K562 (cell line): Measurements from ENCODE around the gene PTCH2. TPM values are rescaled to one million over a fixed set of nuclear protein-coding genes. Genes with fewer than 3 reads are reported as not detected.
A peak's percentile ranks its signal among the peaks of the same experiment; 100 is the strongest.

Experiments used
- CHD2 ChIP-seq: IDR thresholded peaks from 2 replicates; pipeline ENCODE4 v1.6.1; 2011; ENCODE audit warnings: low read depth, low read length
- GATA2 ChIP-seq: sonication (generic); formaldehyde crosslinking; IDR thresholded peaks from 2 replicates; pipeline ENCODE4 v1.4.0; 2020; ENCODE audit warnings: mild to moderate bottlenecking, missing genetic modification reagents
- L3MBTL2 ChIP-seq: fragments of 450-650 bp; IDR thresholded peaks from 2 replicates; pipeline ENCODE4 v1.6.1; 2016; ENCODE audit warnings: mild to moderate bottlenecking, moderate library complexity
- NFYB ChIP-seq: IDR thresholded peaks from 2 replicates; pipeline ENCODE4 v1.6.1; 2011; ENCODE audit warnings: mild to moderate bottlenecking, moderate library complexity; ENCODE audit not compliant: insufficient read length; ENCODE audit errors: extremely low read depth
- POLR2B ChIP-seq: fragments of 450-650 bp; IDR thresholded peaks from 2 replicates; pipeline ENCODE4 v1.6.1; 2018; ENCODE audit warnings: low read depth; ENCODE audit not compliant: partially characterized antibody
- RCOR1 ChIP-seq, 2 experiments: IDR thresholded peaks; 2 replicates each; pipeline ENCODE4 v1.6.1; 2012; ENCODE audit warnings: low read depth in 2 of 2, low read length in 2 of 2, borderline replicate concordance in 1 of 2, improper control_type of control experiment in 1 of 2
- ZNF57 ChIP-seq: fragments of 450-650 bp; formaldehyde crosslinking; IDR thresholded peaks from 2 replicates; pipeline ENCODE4 v1.4.0; 2020; ENCODE audit warnings: mild to moderate bottlenecking, moderate library complexity
- ZNF77 ChIP-seq: fragments of 250-450 bp; sonication (Bioruptor Pico); IDR thresholded peaks from 2 replicates; pipeline ENCODE4 v1.5.0; 2020
- ZNF79 ChIP-seq: fragments of 250-450 bp; sonication (Bioruptor Pico); IDR thresholded peaks from 2 replicates; pipeline ENCODE4 v1.4.0; 2020; ENCODE audit warnings: low read depth, mild to moderate bottlenecking, moderate library complexity
- polyA plus RNA-seq, 8 experiments: library from polyadenylated mRNA; depleted of rRNA in 4 of 8; stranded (reverse) in 5 of 8; unstranded in 3 of 8; fragments of >200 nt; fragmentation: Nextera tagmentation in 2 of 8; fragmentation: Illumina TruSeq in 1 of 8; extraction: Ambion mirVana in 2 of 8; extraction: Trizol in 1 of 8; gene quantifications; 2 replicates each; pipeline versions ENCODE4 v1.2.1 to v1.2.3, GENCODE V29; 2011 to 2014; ENCODE audit warnings: inconsistent platforms in 1 of 8, missing spikeins in 1 of 8
- total RNA-seq, 7 experiments: library from RNA; depleted of rRNA in 6 of 7; stranded (reverse); fragments of >200 nt in 6 of 7; fragmentation: Illumina TruSeq in 2 of 7; extraction: Trizol in 2 of 7; gene quantifications; 2 replicates each; pipeline versions ENCODE4 v1.2.1 to v1.2.3, GENCODE V29; 2011 to 2021; ENCODE audit warnings: low replicate concordance in 1 of 7
- TF ChIP-seq, protein P1 (sequence below): fragments of 450-650 bp; IDR thresholded peaks from 2 replicates; pipeline ENCODE4 v1.6.1; 2016; ENCODE audit warnings: mild to moderate bottlenecking, moderate library complexity
- TF ChIP-seq, protein P2 (sequence below), 2 experiments: IDR thresholded peaks in 1 of 2; conservative IDR thresholded peaks in 1 of 2; 2 replicates each; pipeline ENCODE4 v1.6.1; 2016; ENCODE audit warnings: low read depth in 2 of 2, mild to moderate bottlenecking in 1 of 2, missing compliant biosample characterization in 1 of 2, missing genetic modification characterization in 1 of 2, moderate library complexity in 1 of 2

The PTCH2 gene
- total and polyA plus RNA-seq, 9 of the 15 experiments (the other 6 are each of a cell fraction or from before 2014, with no cell fraction given) = 0.15 to 27.3 (median 0.48) TPM; not detected in 1

DNA sequence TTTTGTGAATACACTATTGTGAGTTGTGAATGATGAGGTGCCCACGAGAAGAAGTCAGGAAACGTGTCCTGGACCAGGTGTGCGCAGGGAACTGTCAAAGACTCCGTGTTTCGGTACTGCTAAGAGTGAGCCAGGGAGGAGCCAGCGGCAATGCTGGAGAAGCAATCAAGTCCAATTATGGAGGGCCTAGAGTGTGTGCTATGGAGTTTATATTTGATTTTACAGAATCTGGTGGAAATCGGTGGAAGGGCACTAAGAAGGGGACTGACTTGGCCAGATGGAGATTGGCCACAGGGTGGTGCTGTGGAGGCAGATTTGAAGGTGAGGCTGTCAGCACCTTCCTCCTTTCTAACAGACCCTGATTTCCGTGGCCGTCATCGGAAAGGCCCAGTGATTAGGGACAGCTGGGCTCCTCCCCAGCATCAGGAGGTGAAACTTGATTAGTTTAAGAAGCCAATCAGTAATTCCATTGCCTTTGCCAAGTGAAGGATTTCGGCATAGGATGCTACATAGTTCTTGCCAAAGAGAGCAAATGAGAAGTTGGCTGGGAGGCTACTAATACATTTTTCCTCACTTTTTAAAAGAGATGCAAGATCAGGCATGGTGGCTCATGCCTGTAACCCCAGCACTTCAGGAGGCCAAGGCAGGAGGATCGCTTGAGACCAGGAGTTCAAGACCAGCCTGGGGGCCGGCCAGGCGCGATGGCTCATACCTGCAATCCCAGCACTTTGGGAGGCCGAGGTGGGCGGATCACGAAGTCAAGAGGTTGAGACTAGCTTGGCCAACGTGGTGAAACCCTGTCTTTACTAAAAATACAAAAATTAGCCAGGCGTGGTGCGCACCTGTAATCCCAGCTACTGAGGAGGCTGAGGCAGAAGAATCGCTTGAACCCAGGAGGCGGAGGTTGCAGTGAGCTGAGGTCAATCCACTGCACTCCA, 7.0 kb downstream of the PTCH2 start (continued):
- TF ChIP-seq, protein P1, sequence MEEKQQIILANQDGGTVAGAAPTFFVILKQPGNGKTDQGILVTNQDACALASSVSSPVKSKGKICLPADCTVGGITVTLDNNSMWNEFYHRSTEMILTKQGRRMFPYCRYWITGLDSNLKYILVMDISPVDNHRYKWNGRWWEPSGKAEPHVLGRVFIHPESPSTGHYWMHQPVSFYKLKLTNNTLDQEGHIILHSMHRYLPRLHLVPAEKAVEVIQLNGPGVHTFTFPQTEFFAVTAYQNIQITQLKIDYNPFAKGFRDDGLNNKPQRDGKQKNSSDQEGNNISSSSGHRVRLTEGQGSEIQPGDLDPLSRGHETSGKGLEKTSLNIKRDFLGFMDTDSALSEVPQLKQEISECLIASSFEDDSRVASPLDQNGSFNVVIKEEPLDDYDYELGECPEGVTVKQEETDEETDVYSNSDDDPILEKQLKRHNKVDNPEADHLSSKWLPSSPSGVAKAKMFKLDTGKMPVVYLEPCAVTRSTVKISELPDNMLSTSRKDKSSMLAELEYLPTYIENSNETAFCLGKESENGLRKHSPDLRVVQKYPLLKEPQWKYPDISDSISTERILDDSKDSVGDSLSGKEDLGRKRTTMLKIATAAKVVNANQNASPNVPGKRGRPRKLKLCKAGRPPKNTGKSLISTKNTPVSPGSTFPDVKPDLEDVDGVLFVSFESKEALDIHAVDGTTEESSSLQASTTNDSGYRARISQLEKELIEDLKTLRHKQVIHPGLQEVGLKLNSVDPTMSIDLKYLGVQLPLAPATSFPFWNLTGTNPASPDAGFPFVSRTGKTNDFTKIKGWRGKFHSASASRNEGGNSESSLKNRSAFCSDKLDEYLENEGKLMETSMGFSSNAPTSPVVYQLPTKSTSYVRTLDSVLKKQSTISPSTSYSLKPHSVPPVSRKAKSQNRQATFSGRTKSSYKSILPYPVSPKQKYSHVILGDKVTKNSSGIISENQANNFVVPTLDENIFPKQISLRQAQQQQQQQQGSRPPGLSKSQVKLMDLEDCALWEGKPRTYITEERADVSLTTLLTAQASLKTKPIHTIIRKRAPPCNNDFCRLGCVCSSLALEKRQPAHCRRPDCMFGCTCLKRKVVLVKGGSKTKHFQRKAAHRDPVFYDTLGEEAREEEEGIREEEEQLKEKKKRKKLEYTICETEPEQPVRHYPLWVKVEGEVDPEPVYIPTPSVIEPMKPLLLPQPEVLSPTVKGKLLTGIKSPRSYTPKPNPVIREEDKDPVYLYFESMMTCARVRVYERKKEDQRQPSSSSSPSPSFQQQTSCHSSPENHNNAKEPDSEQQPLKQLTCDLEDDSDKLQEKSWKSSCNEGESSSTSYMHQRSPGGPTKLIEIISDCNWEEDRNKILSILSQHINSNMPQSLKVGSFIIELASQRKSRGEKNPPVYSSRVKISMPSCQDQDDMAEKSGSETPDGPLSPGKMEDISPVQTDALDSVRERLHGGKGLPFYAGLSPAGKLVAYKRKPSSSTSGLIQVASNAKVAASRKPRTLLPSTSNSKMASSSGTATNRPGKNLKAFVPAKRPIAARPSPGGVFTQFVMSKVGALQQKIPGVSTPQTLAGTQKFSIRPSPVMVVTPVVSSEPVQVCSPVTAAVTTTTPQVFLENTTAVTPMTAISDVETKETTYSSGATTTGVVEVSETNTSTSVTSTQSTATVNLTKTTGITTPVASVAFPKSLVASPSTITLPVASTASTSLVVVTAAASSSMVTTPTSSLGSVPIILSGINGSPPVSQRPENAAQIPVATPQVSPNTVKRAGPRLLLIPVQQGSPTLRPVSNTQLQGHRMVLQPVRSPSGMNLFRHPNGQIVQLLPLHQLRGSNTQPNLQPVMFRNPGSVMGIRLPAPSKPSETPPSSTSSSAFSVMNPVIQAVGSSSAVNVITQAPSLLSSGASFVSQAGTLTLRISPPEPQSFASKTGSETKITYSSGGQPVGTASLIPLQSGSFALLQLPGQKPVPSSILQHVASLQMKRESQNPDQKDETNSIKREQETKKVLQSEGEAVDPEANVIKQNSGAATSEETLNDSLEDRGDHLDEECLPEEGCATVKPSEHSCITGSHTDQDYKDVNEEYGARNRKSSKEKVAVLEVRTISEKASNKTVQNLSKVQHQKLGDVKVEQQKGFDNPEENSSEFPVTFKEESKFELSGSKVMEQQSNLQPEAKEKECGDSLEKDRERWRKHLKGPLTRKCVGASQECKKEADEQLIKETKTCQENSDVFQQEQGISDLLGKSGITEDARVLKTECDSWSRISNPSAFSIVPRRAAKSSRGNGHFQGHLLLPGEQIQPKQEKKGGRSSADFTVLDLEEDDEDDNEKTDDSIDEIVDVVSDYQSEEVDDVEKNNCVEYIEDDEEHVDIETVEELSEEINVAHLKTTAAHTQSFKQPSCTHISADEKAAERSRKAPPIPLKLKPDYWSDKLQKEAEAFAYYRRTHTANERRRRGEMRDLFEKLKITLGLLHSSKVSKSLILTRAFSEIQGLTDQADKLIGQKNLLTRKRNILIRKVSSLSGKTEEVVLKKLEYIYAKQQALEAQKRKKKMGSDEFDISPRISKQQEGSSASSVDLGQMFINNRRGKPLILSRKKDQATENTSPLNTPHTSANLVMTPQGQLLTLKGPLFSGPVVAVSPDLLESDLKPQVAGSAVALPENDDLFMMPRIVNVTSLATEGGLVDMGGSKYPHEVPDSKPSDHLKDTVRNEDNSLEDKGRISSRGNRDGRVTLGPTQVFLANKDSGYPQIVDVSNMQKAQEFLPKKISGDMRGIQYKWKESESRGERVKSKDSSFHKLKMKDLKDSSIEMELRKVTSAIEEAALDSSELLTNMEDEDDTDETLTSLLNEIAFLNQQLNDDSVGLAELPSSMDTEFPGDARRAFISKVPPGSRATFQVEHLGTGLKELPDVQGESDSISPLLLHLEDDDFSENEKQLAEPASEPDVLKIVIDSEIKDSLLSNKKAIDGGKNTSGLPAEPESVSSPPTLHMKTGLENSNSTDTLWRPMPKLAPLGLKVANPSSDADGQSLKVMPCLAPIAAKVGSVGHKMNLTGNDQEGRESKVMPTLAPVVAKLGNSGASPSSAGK = no peak
- TF ChIP-seq ZNF79 (CRISPR knock-in tag) (no peak), ZNF77 (CRISPR knock-in tag) (no peak), CHD2 (no peak), RCOR1 (IDR thresholded peaks at IDR 0.05; ENCODE audit: borderline replicate concordance in 1 of 2, low read depth in 2 of 2, low read length in 2 of 2) (peak; percentile 90 to 97), NFYB (no peak), L3MBTL2 (peak; percentile 25; the same call in 1 of the 2 replicates), POLR2B (no peak), GATA2 (peak; percentile 47; the same call in 1 of the 2 replicates), ZNF57 (CRISPR knock-in tag) (no peak)
- TF ChIP-seq, protein P2, sequence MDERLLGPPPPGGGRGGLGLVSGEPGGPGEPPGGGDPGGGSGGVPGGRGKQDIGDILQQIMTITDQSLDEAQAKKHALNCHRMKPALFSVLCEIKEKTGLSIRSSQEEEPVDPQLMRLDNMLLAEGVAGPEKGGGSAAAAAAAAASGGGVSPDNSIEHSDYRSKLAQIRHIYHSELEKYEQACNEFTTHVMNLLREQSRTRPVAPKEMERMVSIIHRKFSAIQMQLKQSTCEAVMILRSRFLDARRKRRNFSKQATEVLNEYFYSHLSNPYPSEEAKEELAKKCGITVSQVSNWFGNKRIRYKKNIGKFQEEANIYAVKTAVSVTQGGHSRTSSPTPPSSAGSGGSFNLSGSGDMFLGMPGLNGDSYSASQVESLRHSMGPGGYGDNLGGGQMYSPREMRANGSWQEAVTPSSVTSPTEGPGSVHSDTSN (CRISPR knock-in tag; IDR thresholded peaks at IDR 0.05; ENCODE audit: low read depth) = 0 out of 2 replicates have a peak, but pooled peaks have one; percentile 20
- TF ChIP-seq, protein P2 (tag; conservative IDR thresholded peaks at IDR 0.05; ENCODE audit: low read depth) = peak; percentile 94
